ENCODE results near the gene WNT8B.
A peak's percentile ranks its signal among the peaks of the same experiment; 100 is the strongest.

The WNT8B gene

GRCh38 chr10:100462709-100463108, at the start of gene WNT8B:
Gene WNT8B (plus strand): TSS chr10:100463009. CDS start chr10:100463169, 160 bp downstream.
- no peak for DNase-seq (ENCODE audit: low spot score)

- no peak for DNase-seq (ENCODE audit: low spot score)
Measured at GRCh38 chr10:100413173-100413572, 49.6 kb upstream of the WNT8B start.

- no peak for DNase-seq (ENCODE audit: low spot score)
Measured at GRCh38 chr10:100419911-100420449, 42.8 kb upstream of the WNT8B start.

- no peak for DNase-seq (ENCODE audit: low spot score)
Measured at GRCh38 chr10:100427374-100427773, 35.4 kb upstream of the WNT8B start.

GRCh38 chr10:100433253-100434240, 29.3 kb upstream of the WNT8B start:
- peak; percentile 94 for DNase-seq (ENCODE audit: low spot score)

GRCh38 chr10:100436255-100436654, 26.6 kb upstream of the WNT8B start:
- DNase-seq (ENCODE audit: low spot score), result peak; percentile 58

GRCh38 chr10:100438674-100439315, 24.0 kb upstream of the WNT8B start:
- no peak for DNase-seq (ENCODE audit: low spot score)

GRCh38 chr10:100442548-100442947, 20.3 kb upstream of the WNT8B start:
- DNase-seq (ENCODE audit: low spot score), result no peak

GRCh38 chr10:100446130-100446761, 16.6 kb upstream of the WNT8B start:
- no peak for DNase-seq (ENCODE audit: low spot score)

GRCh38 chr10:100447663-100448062, 15.1 kb upstream of the WNT8B start:
- DNase-seq (ENCODE audit: low spot score), result no peak

- no peak for DNase-seq (ENCODE audit: low spot score)
Measured at GRCh38 chr10:100448951-100449350, 13.9 kb upstream of the WNT8B start.

- DNase-seq (ENCODE audit: low spot score), result no peak
Measured at GRCh38 chr10:100468322-100468721, 5.5 kb downstream of the WNT8B start.

- DNase-seq (ENCODE audit: low spot score), result no peak
Measured at GRCh38 chr10:100468978-100469377, 6.2 kb downstream of the WNT8B start.

- DNase-seq (ENCODE audit: low spot score), result no peak
Measured at GRCh38 chr10:100469756-100470155, 6.9 kb downstream of the WNT8B start.

- no peak for DNase-seq (ENCODE audit: low spot score)
Measured at GRCh38 chr10:100470367-100470766, 7.6 kb downstream of the WNT8B start.

- no peak for DNase-seq (ENCODE audit: low spot score)
Measured at GRCh38 chr10:100477970-100478369, 15.2 kb downstream of the WNT8B start.

- DNase-seq (ENCODE audit: low spot score), result no peak
Measured at GRCh38 chr10:100479037-100479436, 16.2 kb downstream of the WNT8B start.

GRCh38 chr10:100480002-100480401, 17.2 kb downstream of the WNT8B start:
- DNase-seq (ENCODE audit: low spot score), result no peak

GRCh38 chr10:100481462-100482081, 18.8 kb downstream of the WNT8B start:
- peak; percentile 94 for DNase-seq (ENCODE audit: low spot score)

- peak; percentile 88 for DNase-seq (ENCODE audit: low spot score)
Measured at GRCh38 chr10:100482181-100482833, 19.5 kb downstream of the WNT8B start.

- no peak for DNase-seq (ENCODE audit: low spot score)
Measured at GRCh38 chr10:100482834-100483185, 20.0 kb downstream of the WNT8B start.
